Ishikawa (cell line): ENCODE data around the gene PCBP3.

Experiments used
- CEBPB ChIP-seq: IDR thresholded peaks from 2 replicates; pipeline ENCODE4 v1.6.1; 2012
- CREB1 ChIP-seq: IDR thresholded peaks from 2 replicates; pipeline ENCODE4 v1.6.1; 2012; ENCODE audit warnings: low read depth
- EGR1 ChIP-seq: IDR thresholded peaks from 2 replicates; pipeline ENCODE4 v1.6.1; 2012
- EP300 ChIP-seq: IDR thresholded peaks from 2 replicates; pipeline ENCODE4 v1.6.1; 2012; ENCODE audit warnings: borderline replicate concordance
- FOXM1 ChIP-seq: IDR thresholded peaks from 2 replicates; pipeline ENCODE4 v1.6.1; 2012; ENCODE audit warnings: low read depth, borderline replicate concordance
- MAX ChIP-seq: IDR thresholded peaks from 2 replicates; pipeline ENCODE4 v1.6.1; 2012
- NFIC ChIP-seq: IDR thresholded peaks from 2 replicates; pipeline ENCODE4 v1.6.1; 2012
- RAD21 ChIP-seq: IDR thresholded peaks from 2 replicates; pipeline ENCODE4 v1.6.1; 2012; ENCODE audit warnings: low read depth
- REST ChIP-seq: IDR thresholded peaks from 2 replicates; pipeline ENCODE4 v1.6.1; 2012; ENCODE audit warnings: low read depth, mild to moderate bottlenecking
- TAF1 ChIP-seq: IDR thresholded peaks from 2 replicates; pipeline ENCODE4 v1.6.1; 2012; ENCODE audit warnings: low read depth, mild to moderate bottlenecking
- TCF12 ChIP-seq: IDR thresholded peaks from 2 replicates; pipeline ENCODE4 v1.6.1; 2012; ENCODE audit warnings: low read depth
- TEAD4 ChIP-seq: IDR thresholded peaks from 2 replicates; pipeline ENCODE4 v1.6.1; 2012
- USF1 ChIP-seq: IDR thresholded peaks from 2 replicates; pipeline ENCODE4 v1.6.1; 2012
- YY1 ChIP-seq: IDR thresholded peaks from 2 replicates; pipeline ENCODE4 v1.6.1; 2012; ENCODE audit warnings: low read depth
- ZBTB7A ChIP-seq: IDR thresholded peaks from 2 replicates; pipeline ENCODE4 v1.6.1; 2012; ENCODE audit warnings: low read depth

Gene PCBP3

GRCh38 chr21:45969921-45970673 lies 326.6 kb downstream of the PCBP3 start:
- TF ChIP-seq RAD21 (no peak), TEAD4 (no peak), MAX (no peak), TCF12 (no peak), ZBTB7A (no peak), EP300 (no peak), CREB1 (no peak), TAF1 (no peak), NFIC (no peak), REST (no peak), CEBPB (no peak), FOXM1 (no peak), YY1 (no peak), USF1 (no peak), EGR1 (no peak)

GRCh38 chr21:45970674-45971615 lies 327.4 kb downstream of the PCBP3 start:
- no peak for TF ChIP-seq CREB1
- TF ChIP-seq CEBPB: no peak
- peak; percentile 89 for TF ChIP-seq RAD21
- TF ChIP-seq TAF1: no peak
- no peak for TF ChIP-seq EP300
- TF ChIP-seq NFIC: no peak
- no peak for TF ChIP-seq YY1
- no peak for TF ChIP-seq EGR1
- peak; percentile 83 for TF ChIP-seq ZBTB7A
- no peak for TF ChIP-seq TEAD4

- TF ChIP-seq TCF12: no peak
- TF ChIP-seq YY1: no peak
- TF ChIP-seq NFIC: no peak
- TF ChIP-seq TAF1: no peak
- TF ChIP-seq RAD21: no peak
- TF ChIP-seq CREB1: no peak
- TF ChIP-seq USF1: no peak
- no peak for TF ChIP-seq ZBTB7A
- TF ChIP-seq EP300: no peak
- no peak for TF ChIP-seq TEAD4
- TF ChIP-seq CEBPB: no peak
- TF ChIP-seq REST: no peak
- TF ChIP-seq EGR1: no peak
- TF ChIP-seq FOXM1: no peak
- no peak for TF ChIP-seq MAX
These were observed 328.3 kb downstream of the PCBP3 start for GRCh38 chr21:45971616-45972352.

- TF ChIP-seq YY1: no peak
- 0 out of 2 replicates have a peak, but pooled peaks have one; percentile 4 for TF ChIP-seq ZBTB7A
- TF ChIP-seq EP300: no peak
- TF ChIP-seq MAX: no peak; the same call in 1 of the 2 replicates
- TF ChIP-seq TAF1: no peak
- TF ChIP-seq TEAD4: no peak
- TF ChIP-seq REST: no peak
These were observed 328.8 kb downstream of the PCBP3 start for GRCh38 chr21:45972353-45972715.
